K562 (cell line): ENCODE measurements around the gene THG1L. TPM values are rescaled to one million over a fixed set of nuclear protein-coding genes. Genes with fewer than 3 reads are reported as not detected.
A peak's percentile ranks its signal among the peaks of the same experiment; 100 is the strongest.

Experiments
- CREBBP ChIP-seq: IDR thresholded peaks from one replicate; pipeline ENCODE4 v1.6.1; 2012; ENCODE audit warnings: low read depth, mild to moderate bottlenecking, control low read depth, inconsistent platforms, low read length
- HNRNPK ChIP-seq: fragments of 200-400 bp; formaldehyde crosslinking; IDR thresholded peaks from one replicate; pipeline ENCODE4 v1.6.1; 2018; ENCODE audit warnings: mild to moderate bottlenecking, low read depth, low read length; ENCODE audit not compliant: poor library complexity, severe bottlenecking
- NR1H2 ChIP-seq: sonication (generic); formaldehyde crosslinking; IDR thresholded peaks from 2 replicates; pipeline ENCODE4 v1.4.0; 2020; ENCODE audit warnings: mild to moderate bottlenecking, missing genetic modification reagents
- polyA plus RNA-seq, 8 experiments: library from polyadenylated mRNA; depleted of rRNA in 4 of 8; stranded (reverse) in 5 of 8; unstranded in 3 of 8; fragments of >200 nt; fragmentation: Nextera tagmentation in 2 of 8; fragmentation: Illumina TruSeq in 1 of 8; extraction: Ambion mirVana in 2 of 8; extraction: Trizol in 1 of 8; gene quantifications; 2 replicates each; pipeline versions ENCODE4 v1.2.1 to v1.2.3, GENCODE V29; 2011 to 2014; ENCODE audit warnings: inconsistent platforms in 1 of 8, missing spikeins in 1 of 8
- total RNA-seq, 7 experiments: library from RNA; depleted of rRNA in 6 of 7; stranded (reverse); fragments of >200 nt in 6 of 7; fragmentation: Illumina TruSeq in 2 of 7; extraction: Trizol in 2 of 7; gene quantifications; 2 replicates each; pipeline versions ENCODE4 v1.2.1 to v1.2.3, GENCODE V29; 2011 to 2021; ENCODE audit warnings: low replicate concordance in 1 of 7
- TF ChIP-seq, protein P1 (sequence below): fragments of 450-650 bp; IDR thresholded peaks from 2 replicates; pipeline ENCODE4 v1.6.1; 2018; ENCODE audit not compliant: partially characterized antibody
- TF ChIP-seq, protein P2 (sequence below): IDR thresholded peaks from 2 replicates; pipeline ENCODE4 v1.6.1; 2011; ENCODE audit warnings: borderline replicate concordance, low read depth, mild to moderate bottlenecking, moderate library complexity, low read length; ENCODE audit not compliant: insufficient read depth, poor library complexity, severe bottlenecking
- TF ChIP-seq, protein P3 (sequence below): fragments of 200-600 bp; sonication (generic); IDR thresholded peaks from one replicate; pipeline ENCODE4 v1.6.1; 2012; ENCODE audit warnings: mild to moderate bottlenecking, low read depth, low read length, inconsistent platforms

The THG1L gene
- total and polyA plus RNA-seq, 9 of the 15 experiments (the other 6 are each of a cell fraction or from before 2014, with no cell fraction given) = 21.8 to 40.7 (median 28.0) TPM

DNA sequence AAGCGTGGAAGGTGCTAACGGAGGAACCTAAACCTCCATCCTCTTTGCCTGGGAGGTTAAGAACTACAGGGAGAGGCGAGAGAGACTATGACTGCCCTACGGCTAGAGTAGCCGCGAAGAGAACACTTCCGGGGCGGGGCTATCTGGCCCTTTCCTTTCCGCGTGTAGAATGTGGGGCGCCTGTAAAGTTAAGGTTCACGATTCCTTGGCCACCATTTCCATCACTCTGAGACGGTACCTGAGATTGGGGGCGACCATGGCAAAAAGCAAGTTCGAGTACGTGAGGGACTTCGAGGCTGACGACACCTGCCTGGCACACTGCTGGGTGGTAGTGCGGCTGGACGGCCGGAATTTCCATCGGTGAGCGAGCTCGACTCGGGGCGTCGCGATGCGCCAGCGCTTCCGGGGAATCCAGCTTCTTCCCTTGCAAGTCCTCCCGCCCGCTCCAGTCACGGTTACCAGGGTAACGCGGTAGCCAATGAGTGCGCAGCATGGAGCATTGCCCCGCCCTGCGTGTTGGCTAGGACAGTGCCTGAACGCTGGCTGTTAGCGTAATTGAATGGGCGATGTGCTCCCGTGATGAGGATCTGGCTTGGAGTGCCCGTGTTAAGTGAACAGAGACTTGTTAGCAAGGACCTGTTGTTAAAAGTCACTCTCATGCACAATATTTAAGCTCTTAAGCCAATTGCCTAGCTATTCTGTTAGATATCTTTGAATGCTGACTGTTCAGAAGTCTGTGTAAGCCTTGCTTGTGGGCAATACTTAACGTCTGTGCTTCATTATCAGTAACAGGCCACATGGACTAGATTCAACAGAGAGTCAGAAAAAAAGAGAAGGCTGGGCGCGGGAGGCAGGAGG lies at the start of gene THG1L (continued):
- TF ChIP-seq, protein P1, sequence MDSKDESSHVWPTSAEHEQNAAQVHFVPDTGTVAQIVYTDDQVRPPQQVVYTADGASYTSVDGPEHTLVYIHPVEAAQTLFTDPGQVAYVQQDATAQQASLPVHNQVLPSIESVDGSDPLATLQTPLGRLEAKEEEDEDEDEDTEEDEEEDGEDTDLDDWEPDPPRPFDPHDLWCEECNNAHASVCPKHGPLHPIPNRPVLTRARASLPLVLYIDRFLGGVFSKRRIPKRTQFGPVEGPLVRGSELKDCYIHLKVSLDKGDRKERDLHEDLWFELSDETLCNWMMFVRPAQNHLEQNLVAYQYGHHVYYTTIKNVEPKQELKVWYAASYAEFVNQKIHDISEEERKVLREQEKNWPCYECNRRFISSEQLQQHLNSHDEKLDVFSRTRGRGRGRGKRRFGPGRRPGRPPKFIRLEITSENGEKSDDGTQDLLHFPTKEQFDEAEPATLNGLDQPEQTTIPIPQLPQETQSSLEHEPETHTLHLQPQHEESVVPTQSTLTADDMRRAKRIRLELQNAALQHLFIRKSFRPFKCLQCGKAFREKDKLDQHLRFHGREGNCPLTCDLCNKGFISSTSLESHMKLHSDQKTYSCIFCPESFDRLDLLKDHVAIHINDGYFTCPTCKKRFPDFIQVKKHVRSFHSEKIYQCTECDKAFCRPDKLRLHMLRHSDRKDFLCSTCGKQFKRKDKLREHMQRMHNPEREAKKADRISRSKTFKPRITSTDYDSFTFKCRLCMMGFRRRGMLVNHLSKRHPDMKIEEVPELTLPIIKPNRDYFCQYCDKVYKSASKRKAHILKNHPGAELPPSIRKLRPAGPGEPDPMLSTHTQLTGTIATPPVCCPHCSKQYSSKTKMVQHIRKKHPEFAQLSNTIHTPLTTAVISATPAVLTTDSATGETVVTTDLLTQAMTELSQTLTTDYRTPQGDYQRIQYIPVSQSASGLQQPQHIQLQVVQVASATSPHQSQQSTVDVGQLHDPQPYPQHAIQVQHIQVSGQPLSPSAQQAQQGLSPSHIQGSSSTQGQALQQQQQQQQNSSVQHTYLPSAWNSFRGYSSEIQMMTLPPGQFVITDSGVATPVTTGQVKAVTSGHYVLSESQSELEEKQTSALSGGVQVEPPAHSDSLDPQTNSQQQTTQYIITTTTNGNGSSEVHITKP = peak; percentile 72
- TF ChIP-seq NR1H2 (no peak), HNRNPK (no peak), CREBBP (no peak)
- TF ChIP-seq, protein P2, sequence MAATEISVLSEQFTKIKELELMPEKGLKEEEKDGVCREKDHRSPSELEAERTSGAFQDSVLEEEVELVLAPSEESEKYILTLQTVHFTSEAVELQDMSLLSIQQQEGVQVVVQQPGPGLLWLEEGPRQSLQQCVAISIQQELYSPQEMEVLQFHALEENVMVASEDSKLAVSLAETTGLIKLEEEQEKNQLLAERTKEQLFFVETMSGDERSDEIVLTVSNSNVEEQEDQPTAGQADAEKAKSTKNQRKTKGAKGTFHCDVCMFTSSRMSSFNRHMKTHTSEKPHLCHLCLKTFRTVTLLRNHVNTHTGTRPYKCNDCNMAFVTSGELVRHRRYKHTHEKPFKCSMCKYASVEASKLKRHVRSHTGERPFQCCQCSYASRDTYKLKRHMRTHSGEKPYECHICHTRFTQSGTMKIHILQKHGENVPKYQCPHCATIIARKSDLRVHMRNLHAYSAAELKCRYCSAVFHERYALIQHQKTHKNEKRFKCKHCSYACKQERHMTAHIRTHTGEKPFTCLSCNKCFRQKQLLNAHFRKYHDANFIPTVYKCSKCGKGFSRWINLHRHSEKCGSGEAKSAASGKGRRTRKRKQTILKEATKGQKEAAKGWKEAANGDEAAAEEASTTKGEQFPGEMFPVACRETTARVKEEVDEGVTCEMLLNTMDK = no peak
- TF ChIP-seq, protein P3, sequence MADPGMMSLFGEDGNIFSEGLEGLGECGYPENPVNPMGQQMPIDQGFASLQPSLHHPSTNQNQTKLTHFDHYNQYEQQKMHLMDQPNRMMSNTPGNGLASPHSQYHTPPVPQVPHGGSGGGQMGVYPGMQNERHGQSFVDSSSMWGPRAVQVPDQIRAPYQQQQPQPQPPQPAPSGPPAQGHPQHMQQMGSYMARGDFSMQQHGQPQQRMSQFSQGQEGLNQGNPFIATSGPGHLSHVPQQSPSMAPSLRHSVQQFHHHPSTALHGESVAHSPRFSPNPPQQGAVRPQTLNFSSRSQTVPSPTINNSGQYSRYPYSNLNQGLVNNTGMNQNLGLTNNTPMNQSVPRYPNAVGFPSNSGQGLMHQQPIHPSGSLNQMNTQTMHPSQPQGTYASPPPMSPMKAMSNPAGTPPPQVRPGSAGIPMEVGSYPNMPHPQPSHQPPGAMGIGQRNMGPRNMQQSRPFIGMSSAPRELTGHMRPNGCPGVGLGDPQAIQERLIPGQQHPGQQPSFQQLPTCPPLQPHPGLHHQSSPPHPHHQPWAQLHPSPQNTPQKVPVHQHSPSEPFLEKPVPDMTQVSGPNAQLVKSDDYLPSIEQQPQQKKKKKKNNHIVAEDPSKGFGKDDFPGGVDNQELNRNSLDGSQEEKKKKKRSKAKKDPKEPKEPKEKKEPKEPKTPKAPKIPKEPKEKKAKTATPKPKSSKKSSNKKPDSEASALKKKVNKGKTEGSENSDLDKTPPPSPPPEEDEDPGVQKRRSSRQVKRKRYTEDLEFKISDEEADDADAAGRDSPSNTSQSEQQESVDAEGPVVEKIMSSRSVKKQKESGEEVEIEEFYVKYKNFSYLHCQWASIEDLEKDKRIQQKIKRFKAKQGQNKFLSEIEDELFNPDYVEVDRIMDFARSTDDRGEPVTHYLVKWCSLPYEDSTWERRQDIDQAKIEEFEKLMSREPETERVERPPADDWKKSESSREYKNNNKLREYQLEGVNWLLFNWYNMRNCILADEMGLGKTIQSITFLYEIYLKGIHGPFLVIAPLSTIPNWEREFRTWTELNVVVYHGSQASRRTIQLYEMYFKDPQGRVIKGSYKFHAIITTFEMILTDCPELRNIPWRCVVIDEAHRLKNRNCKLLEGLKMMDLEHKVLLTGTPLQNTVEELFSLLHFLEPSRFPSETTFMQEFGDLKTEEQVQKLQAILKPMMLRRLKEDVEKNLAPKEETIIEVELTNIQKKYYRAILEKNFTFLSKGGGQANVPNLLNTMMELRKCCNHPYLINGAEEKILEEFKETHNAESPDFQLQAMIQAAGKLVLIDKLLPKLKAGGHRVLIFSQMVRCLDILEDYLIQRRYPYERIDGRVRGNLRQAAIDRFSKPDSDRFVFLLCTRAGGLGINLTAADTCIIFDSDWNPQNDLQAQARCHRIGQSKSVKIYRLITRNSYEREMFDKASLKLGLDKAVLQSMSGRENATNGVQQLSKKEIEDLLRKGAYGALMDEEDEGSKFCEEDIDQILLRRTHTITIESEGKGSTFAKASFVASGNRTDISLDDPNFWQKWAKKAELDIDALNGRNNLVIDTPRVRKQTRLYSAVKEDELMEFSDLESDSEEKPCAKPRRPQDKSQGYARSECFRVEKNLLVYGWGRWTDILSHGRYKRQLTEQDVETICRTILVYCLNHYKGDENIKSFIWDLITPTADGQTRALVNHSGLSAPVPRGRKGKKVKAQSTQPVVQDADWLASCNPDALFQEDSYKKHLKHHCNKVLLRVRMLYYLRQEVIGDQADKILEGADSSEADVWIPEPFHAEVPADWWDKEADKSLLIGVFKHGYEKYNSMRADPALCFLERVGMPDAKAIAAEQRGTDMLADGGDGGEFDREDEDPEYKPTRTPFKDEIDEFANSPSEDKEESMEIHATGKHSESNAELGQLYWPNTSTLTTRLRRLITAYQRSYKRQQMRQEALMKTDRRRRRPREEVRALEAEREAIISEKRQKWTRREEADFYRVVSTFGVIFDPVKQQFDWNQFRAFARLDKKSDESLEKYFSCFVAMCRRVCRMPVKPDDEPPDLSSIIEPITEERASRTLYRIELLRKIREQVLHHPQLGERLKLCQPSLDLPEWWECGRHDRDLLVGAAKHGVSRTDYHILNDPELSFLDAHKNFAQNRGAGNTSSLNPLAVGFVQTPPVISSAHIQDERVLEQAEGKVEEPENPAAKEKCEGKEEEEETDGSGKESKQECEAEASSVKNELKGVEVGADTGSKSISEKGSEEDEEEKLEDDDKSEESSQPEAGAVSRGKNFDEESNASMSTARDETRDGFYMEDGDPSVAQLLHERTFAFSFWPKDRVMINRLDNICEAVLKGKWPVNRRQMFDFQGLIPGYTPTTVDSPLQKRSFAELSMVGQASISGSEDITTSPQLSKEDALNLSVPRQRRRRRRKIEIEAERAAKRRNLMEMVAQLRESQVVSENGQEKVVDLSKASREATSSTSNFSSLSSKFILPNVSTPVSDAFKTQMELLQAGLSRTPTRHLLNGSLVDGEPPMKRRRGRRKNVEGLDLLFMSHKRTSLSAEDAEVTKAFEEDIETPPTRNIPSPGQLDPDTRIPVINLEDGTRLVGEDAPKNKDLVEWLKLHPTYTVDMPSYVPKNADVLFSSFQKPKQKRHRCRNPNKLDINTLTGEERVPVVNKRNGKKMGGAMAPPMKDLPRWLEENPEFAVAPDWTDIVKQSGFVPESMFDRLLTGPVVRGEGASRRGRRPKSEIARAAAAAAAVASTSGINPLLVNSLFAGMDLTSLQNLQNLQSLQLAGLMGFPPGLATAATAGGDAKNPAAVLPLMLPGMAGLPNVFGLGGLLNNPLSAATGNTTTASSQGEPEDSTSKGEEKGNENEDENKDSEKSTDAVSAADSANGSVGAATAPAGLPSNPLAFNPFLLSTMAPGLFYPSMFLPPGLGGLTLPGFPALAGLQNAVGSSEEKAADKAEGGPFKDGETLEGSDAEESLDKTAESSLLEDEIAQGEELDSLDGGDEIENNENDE = no peak
